Stimulated activated CD4-positive, alpha-beta T cell treated with anti-CD3 and anti-CD28 coated beads, Interleukin-1b, Interleukin-23, amount 100 ng/mL, for 1 hour (primary cell): ENCODE results near the gene ABCA9.

Source experiments
- DNase-seq, 2 donors: peaks; one replicate each; pipeline ENCODE4 v3.0.0-alpha.2; 2020; ENCODE audit warnings: low read depth in 2 of 2

ABCA9 gene

GRCh38 chr17:69067274-69068047, 6.7 kb upstream of the ABCA9 start:
- no peak for DNase-seq

- no peak for DNase-seq
Observed at GRCh38 chr17:69066482-69066881, 5.8 kb upstream of the ABCA9 start.

- no peak for DNase-seq
Observed at GRCh38 chr17:69065113-69065512, 4.4 kb upstream of the ABCA9 start.

GRCh38 chr17:69064476-69064875, 3.7 kb upstream of the ABCA9 start:
- DNase-seq, result no peak

DNA sequence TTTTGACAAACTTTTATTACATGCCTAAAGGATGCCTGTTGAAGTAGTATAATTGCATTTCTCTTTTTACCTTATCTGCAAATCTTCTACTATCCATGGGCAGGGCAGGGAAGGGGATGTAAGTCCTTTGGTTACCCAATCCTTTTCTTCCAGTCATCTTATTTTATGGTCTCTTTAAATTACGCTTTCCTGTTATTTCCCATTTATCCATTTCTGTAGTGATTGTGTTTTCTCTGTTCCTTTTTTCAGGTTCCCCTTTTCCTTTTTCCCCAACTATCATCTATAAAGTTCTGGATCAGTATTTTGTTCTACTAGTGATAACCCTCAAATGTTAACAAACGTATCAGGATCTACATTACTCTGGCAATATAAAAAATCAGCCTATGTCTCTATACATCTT, 3.3 kb upstream of the ABCA9 start:
- DNase-seq, result no peak

GRCh38 chr17:69062860-69063581, 2.3 kb upstream of the ABCA9 start:
- no peak for DNase-seq

GRCh38 chr17:69061721-69062556, 1.2 kb upstream of the ABCA9 start:
- DNase-seq, result no peak

- DNase-seq, result no peak
Observed at GRCh38 chr17:69059458-69060175, 1.1 kb downstream of the ABCA9 start.

- no peak for DNase-seq
Observed at GRCh38 chr17:69058165-69058564, 2.6 kb downstream of the ABCA9 start.

DNA sequence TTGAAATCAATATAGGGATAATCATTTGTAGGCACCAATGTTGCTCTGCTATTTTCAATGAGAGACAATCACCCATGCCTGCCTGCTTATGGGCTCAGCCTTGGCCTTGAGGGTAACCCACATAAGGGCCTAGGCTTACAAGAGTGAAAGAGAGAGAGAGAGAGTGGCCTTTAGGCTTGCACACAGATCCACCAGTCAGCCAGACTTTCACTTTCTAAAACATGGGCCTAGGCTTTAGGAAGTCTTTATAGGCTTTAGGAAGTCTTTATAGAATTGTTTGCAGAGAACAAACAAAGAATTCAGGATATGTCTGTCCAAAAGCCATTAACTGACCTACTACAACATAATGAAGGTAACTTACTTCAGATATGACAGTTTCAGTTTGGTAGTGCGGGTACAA, 3.4 kb downstream of the ABCA9 start:
- DNase-seq, result no peak

DNA sequence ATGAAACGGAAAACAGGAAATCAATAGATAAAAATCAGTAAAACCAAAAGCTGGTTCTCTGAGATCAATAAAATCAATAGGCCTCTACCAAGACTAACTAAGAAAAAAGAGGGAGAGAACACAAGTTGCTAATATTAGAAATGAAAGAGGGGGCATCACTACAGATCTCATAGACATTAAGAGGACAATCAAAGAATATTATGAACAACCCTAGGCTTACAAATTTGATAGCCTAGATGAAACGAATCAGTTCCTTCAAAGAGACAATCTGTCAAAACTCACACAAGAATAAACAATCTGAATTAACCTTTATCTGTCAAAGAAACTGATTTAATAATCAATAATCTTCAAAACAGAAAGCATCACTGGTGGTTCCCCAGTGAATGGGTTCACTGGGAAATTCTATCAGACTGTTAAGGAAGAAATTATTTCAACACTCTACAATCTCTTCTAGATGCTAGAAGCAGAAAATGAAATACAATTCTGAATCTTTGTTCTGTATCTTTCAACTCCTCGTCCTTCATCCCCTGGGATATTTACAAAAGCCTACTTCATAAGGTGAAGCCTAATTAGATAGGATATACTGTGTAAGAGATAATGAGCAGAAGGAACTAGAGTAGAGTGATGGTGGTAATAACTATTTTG, 4.4 kb downstream of the ABCA9 start:
- DNase-seq, result no peak

GRCh38 chr17:69055334-69055733, 5.4 kb downstream of the ABCA9 start:
- DNase-seq, result no peak

GRCh38 chr17:69050999-69051775, 9.5 kb downstream of the ABCA9 start:
- DNase-seq, result no peak

GRCh38 chr17:69048634-69049033, 12.1 kb downstream of the ABCA9 start:
- DNase-seq, result no peak

GRCh38 chr17:69047368-69048263, 13.1 kb downstream of the ABCA9 start:
- DNase-seq, result no peak

- no peak for DNase-seq
Observed at GRCh38 chr17:69046121-69046807, 14.5 kb downstream of the ABCA9 start.

DNA sequence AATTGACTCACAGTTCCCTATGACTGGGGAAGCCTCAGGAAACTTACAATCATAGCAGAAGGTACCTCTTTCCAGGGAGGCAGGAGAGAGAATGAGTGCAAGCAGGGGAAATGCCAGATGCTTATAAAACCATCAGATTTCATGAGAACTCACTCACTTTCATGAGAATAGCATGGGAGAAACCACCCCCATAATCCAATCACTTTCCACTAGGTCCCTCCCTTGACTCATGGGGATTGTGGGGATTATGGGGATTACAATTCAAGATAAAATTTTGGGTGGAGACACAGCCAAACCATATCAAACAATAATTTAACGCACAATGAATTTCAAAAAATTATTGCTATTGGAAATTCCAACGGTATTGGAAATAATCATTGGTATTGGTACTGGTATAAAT, 15.1 kb downstream of the ABCA9 start:
- no peak for DNase-seq

GRCh38 chr17:69044371-69044770, 16.4 kb downstream of the ABCA9 start:
- DNase-seq, result no peak
